GM19099 (cell line): ENCODE measurements around the gene ENTPD3.

Experiments
- POLR2A ChIP-seq: IDR thresholded peaks from 3 replicates; pipeline ENCODE4 v1.6.1; 2011; ENCODE audit warnings: low read depth; ENCODE audit not compliant: insufficient read length; ENCODE audit errors: extremely low read depth

Gene ENTPD3

GRCh38 chr3:40451551-40451950 lies 64.6 kb downstream of the ENTPD3 start:
- TF ChIP-seq POLR2A, result no peak

GRCh38 chr3:40452057-40452456 lies 65.1 kb downstream of the ENTPD3 start:
- no peak for TF ChIP-seq POLR2A

GRCh38 chr3:40452562-40452875 lies 65.5 kb downstream of the ENTPD3 start:
- no peak for TF ChIP-seq POLR2A

GRCh38 chr3:40452876-40453730 lies 66.1 kb downstream of the ENTPD3 start:
- peak; percentile 85 for TF ChIP-seq POLR2A

GRCh38 chr3:40453933-40454332 lies 66.9 kb downstream of the ENTPD3 start:
- no peak for TF ChIP-seq POLR2A

- no peak for TF ChIP-seq POLR2A
These were observed 68.3 kb downstream of the ENTPD3 start for GRCh38 chr3:40455328-40455727.

- TF ChIP-seq POLR2A, result no peak
These were observed 69.4 kb downstream of the ENTPD3 start for GRCh38 chr3:40456279-40456939.

- TF ChIP-seq POLR2A, result peak; percentile 98
These were observed 70.2 kb downstream of the ENTPD3 start, which contains the start of gene RPL14 for GRCh38 chr3:40456940-40457823. Gene RPL14, plus strand, starts transcription at chr3:40457339. Its CDS starts 133 bp downstream, at chr3:40457472.

GRCh38 chr3:40458473-40458872 lies 71.5 kb downstream of the ENTPD3 start:
- TF ChIP-seq POLR2A, result no peak

- no peak for TF ChIP-seq POLR2A
These were observed 74.2 kb downstream of the ENTPD3 start for GRCh38 chr3:40461161-40461560.

GRCh38 chr3:40463579-40463978 lies 76.6 kb downstream of the ENTPD3 start:
- TF ChIP-seq POLR2A, result peak; percentile 4

- no peak for TF ChIP-seq POLR2A
These were observed 77.5 kb downstream of the ENTPD3 start for GRCh38 chr3:40464339-40465110.

- TF ChIP-seq POLR2A, result no peak
These were observed 78.1 kb downstream of the ENTPD3 start for GRCh38 chr3:40465111-40465407.

- no peak for TF ChIP-seq POLR2A
These were observed 78.5 kb downstream of the ENTPD3 start for GRCh38 chr3:40465456-40465855.

GRCh38 chr3:40468018-40468417 lies 81.0 kb downstream of the ENTPD3 start:
- no peak for TF ChIP-seq POLR2A
